HL-60 (cell line): ENCODE results near the gene UBA5.

ENCODE experiments used
- GABPA ChIP-seq: IDR thresholded peaks from 2 replicates; pipeline ENCODE4 v1.6.1; 2012; ENCODE audit warnings: low read depth
- POLR2AphosphoS5 ChIP-seq: IDR thresholded peaks from 2 replicates; pipeline ENCODE4 v1.6.1; 2012; ENCODE audit warnings: low read depth
- TF ChIP-seq, protein P1 (sequence below): IDR thresholded peaks from one replicate; pipeline ENCODE4 v1.5.1; 2011; ENCODE audit warnings: low read length, control low read depth, inconsistent platforms; ENCODE audit not compliant: insufficient read depth
- TF ChIP-seq, protein P2 (sequence below): IDR thresholded peaks from 2 replicates; pipeline ENCODE4 v1.6.1; 2012; ENCODE audit warnings: low read depth; ENCODE audit not compliant: insufficient replicate concordance

DNA sequence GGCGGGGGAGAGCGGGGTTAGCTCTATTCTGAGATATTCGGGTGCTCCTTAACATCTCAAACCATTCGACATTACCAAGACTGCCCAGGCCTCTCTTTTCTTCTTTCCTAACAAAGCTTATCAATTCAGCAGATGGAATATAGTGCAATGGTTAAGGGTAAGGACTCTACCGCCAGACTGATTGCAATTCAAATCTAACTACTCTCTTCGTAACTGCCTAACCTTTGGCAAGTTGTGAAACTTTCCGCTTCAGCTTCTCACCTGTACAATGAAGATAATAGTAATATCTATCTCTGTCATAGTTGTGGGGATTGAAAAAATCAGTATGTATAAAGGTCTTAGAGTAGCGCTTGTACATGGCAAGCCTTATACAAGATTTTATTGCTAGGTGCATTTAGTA lies 972 bp downstream of the UBA5 start:
- TF ChIP-seq, protein P1, sequence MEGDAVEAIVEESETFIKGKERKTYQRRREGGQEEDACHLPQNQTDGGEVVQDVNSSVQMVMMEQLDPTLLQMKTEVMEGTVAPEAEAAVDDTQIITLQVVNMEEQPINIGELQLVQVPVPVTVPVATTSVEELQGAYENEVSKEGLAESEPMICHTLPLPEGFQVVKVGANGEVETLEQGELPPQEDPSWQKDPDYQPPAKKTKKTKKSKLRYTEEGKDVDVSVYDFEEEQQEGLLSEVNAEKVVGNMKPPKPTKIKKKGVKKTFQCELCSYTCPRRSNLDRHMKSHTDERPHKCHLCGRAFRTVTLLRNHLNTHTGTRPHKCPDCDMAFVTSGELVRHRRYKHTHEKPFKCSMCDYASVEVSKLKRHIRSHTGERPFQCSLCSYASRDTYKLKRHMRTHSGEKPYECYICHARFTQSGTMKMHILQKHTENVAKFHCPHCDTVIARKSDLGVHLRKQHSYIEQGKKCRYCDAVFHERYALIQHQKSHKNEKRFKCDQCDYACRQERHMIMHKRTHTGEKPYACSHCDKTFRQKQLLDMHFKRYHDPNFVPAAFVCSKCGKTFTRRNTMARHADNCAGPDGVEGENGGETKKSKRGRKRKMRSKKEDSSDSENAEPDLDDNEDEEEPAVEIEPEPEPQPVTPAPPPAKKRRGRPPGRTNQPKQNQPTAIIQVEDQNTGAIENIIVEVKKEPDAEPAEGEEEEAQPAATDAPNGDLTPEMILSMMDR: no peak
- TF ChIP-seq POLR2AphosphoS5: no peak
- no peak for TF ChIP-seq GABPA
- TF ChIP-seq, protein P2, sequence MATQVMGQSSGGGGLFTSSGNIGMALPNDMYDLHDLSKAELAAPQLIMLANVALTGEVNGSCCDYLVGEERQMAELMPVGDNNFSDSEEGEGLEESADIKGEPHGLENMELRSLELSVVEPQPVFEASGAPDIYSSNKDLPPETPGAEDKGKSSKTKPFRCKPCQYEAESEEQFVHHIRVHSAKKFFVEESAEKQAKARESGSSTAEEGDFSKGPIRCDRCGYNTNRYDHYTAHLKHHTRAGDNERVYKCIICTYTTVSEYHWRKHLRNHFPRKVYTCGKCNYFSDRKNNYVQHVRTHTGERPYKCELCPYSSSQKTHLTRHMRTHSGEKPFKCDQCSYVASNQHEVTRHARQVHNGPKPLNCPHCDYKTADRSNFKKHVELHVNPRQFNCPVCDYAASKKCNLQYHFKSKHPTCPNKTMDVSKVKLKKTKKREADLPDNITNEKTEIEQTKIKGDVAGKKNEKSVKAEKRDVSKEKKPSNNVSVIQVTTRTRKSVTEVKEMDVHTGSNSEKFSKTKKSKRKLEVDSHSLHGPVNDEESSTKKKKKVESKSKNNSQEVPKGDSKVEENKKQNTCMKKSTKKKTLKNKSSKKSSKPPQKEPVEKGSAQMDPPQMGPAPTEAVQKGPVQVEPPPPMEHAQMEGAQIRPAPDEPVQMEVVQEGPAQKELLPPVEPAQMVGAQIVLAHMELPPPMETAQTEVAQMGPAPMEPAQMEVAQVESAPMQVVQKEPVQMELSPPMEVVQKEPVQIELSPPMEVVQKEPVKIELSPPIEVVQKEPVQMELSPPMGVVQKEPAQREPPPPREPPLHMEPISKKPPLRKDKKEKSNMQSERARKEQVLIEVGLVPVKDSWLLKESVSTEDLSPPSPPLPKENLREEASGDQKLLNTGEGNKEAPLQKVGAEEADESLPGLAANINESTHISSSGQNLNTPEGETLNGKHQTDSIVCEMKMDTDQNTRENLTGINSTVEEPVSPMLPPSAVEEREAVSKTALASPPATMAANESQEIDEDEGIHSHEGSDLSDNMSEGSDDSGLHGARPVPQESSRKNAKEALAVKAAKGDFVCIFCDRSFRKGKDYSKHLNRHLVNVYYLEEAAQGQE: no peak
